Measurements from ENCODE around the gene RFTN1. TPM values are rescaled to one million over a fixed set of nuclear protein-coding genes. Genes with fewer than 3 reads are reported as not detected.

The RFTN1 gene
- total and polyA plus RNA-seq, 2 of the 8 experiments (the other 6 are each of a cell fraction or from before 2014, with no cell fraction given): 4.6 to 6.7 TPM

DNA sequence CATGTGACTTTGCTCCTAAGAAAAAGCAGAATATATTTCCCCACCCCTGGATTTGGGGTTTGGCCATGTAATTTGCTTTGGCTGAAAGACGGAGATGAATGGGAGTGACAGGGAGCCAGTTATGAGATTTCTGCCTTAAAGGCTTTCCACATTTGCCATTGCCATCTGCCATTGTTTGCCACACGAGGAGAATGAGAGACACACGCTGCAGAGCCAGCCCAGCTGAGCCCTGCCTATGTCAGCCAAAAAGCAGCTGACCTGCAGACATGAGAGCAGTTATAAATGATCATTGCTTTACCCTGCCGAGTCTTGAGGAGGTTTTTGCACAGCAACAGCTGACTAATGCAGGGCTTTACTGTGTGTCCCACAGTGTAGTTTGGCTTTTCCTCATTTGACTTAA is 40.6 kb upstream of the RFTN1 start:
- H2BK120ac ChIP-seq (replicated peaks; ENCODE audit: low read depth, low read length): no peak overlapping the region
- no peak overlapping the region for H3K23ac ChIP-seq (ENCODE audit: insufficient read length)
- no peaks in the 10 kb centered on the region for H3K79me2 ChIP-seq (ENCODE audit: control insufficient read depth in 1 of 2, insufficient read depth in 2 of 2, low read length in 2 of 2)
- H3K4me1 ChIP-seq (replicated peaks in 1 of 4; ENCODE audit: control insufficient read depth in 3 of 4, insufficient read depth in 4 of 4, low read length in 3 of 4): peaks cover 0 to 4% (median 2%) of the 10 kb centered on the region in 4 experiments; a peak in 4 of 7 replicates
- no peak overlapping the region for H2AFZ ChIP-seq (ENCODE audit: low read length)
- H3K23me2 ChIP-seq (ENCODE audit: low read depth, low read length): no peaks in the 10 kb centered on the region
- H3K27ac ChIP-seq (ENCODE audit: low read depth, low read length): no peak overlapping the region; the same call in 1 of the 2 replicates
- no peak overlapping the region for H3K4ac ChIP-seq (replicated peaks; ENCODE audit: insufficient read length, low read depth, low read length)
- no peaks in the 10 kb centered on the region for H3K79me1 ChIP-seq (ENCODE audit: low read depth, low read length)
- H4K8ac ChIP-seq (ENCODE audit: extremely low read depth, insufficient read depth, low read length): no peak overlapping the region
- H2BK12ac ChIP-seq (ENCODE audit: low read depth, low read length): no peak overlapping the region
- no peak overlapping the region for H3K9ac ChIP-seq (replicated peaks in 1 of 4; ENCODE audit: extremely low read depth in 1 of 4, low read depth in 3 of 4, low read length in 3 of 4)
- H3K4me2 ChIP-seq (ENCODE audit: insufficient read depth in 1 of 2, low read depth in 2 of 2, low read length in 2 of 2): no peak overlapping the region
- ChIA-PET CTCF (ENCODE audit: partially characterized antibody) (interaction anchor here (0.6 to 2.0 kb wide), 5 partner anchors 133 to 374 kb away, joined by 3 to 7 read pairs (median 5); no protein-coding TSS in a partner anchor), POLR2A (ENCODE audit: partially characterized antibody) (interaction anchor here (1.7 kb wide), 1 partner anchor 289 kb away, joined by 4 read pairs; the partner anchor contains the start of gene OXNAD1)
- 96% methylated on average over 4 of the region's 4 CpGs; no CpG with 5 or more reads in 1 of the 2 experiments for WGBS, 2 experiments (ENCODE audit: extremely low coverage in 1 of 2, insufficient coverage in 1 of 2, insufficient read length in 1 of 2, insufficient replicate concordance in 2 of 2, low coverage in 1 of 2, low lambda C conversion rate in 2 of 2, missing lambda C conversion rate in 1 of 2)
- no peak overlapping the region for H2BK20ac ChIP-seq (ENCODE audit: low read length)
- H3K4me3 ChIP-seq (ENCODE audit: extremely low read depth in 1 of 4, insufficient read depth in 2 of 4, low read depth in 3 of 4, low read length in 4 of 4): no peak overlapping the region
- no peak for FAIRE-seq
- no peak overlapping the region for H4K5ac ChIP-seq (ENCODE audit: insufficient read length, low read depth, low read length)
- H2AK5ac ChIP-seq (ENCODE audit: low read depth, low read length): no peak overlapping the region
- H4K91ac ChIP-seq (replicated peaks; ENCODE audit: insufficient read length, low read length): no peak overlapping the region
- DNase-seq (ENCODE audit: low read depth in 1 of 2, low spot score in 2 of 2): no peak
- H3K56ac ChIP-seq (replicated peaks; ENCODE audit: insufficient read length, low read depth, low read length): no peak overlapping the region
- H4K20me1 ChIP-seq (replicated peaks in 1 of 2; ENCODE audit: control insufficient read depth in 1 of 2, insufficient read depth in 2 of 2, low read length in 2 of 2): no peaks in the 10 kb centered on the region
- no peak overlapping the region for H3K14ac ChIP-seq (ENCODE audit: insufficient read length)
- no peak overlapping the region for H3K18ac ChIP-seq (ENCODE audit: extremely low read depth, low read length)
- peaks cover 0 to 2% (median under 1%) of the 10 kb centered on the region in 4 experiments; a peak in 2 of 8 replicates for H3K36me3 ChIP-seq (ENCODE audit: control insufficient read depth in 2 of 4, insufficient read depth in 4 of 4, low read length in 3 of 4)
- no peaks in the 10 kb centered on the region for H3K27me3 ChIP-seq (replicated peaks in 1 of 4; ENCODE audit: control insufficient read depth in 3 of 4, extremely low read depth in 1 of 4, insufficient read depth in 3 of 4, low read length in 3 of 4)
- H2BK15ac ChIP-seq (ENCODE audit: low read length): no peak overlapping the region
- H2BK5ac ChIP-seq (ENCODE audit: low read depth, low read length): no peak overlapping the region
- no peaks in the 10 kb centered on the region for H3K9me3 ChIP-seq (ENCODE audit: insufficient read depth in 2 of 2, low read depth in 1 of 2, low read length in 1 of 2)
- no peak for TF ChIP-seq EZH2 (IDR thresholded peaks at IDR 0.05; ENCODE audit: low read depth, low read length, severe bottlenecking)
- TF ChIP-seq CBX5 (IDR thresholded peaks at IDR 0.05; ENCODE audit: low read depth, low read length): no peak
- TF ChIP-seq TCF12 (IDR thresholded peaks at IDR 0.05; ENCODE audit: low read depth, low read length): no peak
- no peak for TF ChIP-seq POLR2A (IDR thresholded peaks at IDR 0.05; ENCODE audit: control extremely low read depth in 1 of 2, low read depth in 2 of 2, low read length in 2 of 2)
- TF ChIP-seq RFX5 (IDR thresholded peaks at IDR 0.05; ENCODE audit: borderline replicate concordance, low read depth, low read length): no peak
- TF ChIP-seq CEBPB (IDR thresholded peaks at IDR 0.05; ENCODE audit: low read depth, low read length): no peak
- TF ChIP-seq EP300 (IDR thresholded peaks at IDR 0.05; ENCODE audit: borderline replicate concordance in 1 of 2, low read depth in 2 of 2, low read length in 2 of 2): no peak
- TF ChIP-seq MAX (IDR thresholded peaks at IDR 0.05): no peak
- no peak for TF ChIP-seq HDAC2 (IDR thresholded peaks at IDR 0.05; ENCODE audit: borderline replicate concordance in 1 of 2, low read depth in 2 of 2, low read length in 2 of 2)
- no peak for TF ChIP-seq BACH1 (IDR thresholded peaks at IDR 0.05; ENCODE audit: low read length)
- no peak for TF ChIP-seq SP1 (IDR thresholded peaks at IDR 0.05; ENCODE audit: low read depth, low read length)
- no peak for TF ChIP-seq GTF2F1 (IDR thresholded peaks at IDR 0.05; ENCODE audit: borderline replicate concordance, low read depth, low read length)
- TF ChIP-seq FOSL1 (IDR thresholded peaks at IDR 0.05; ENCODE audit: insufficient read depth, low read depth, low read length): no peak
- TF ChIP-seq CTBP2 (IDR thresholded peaks at IDR 0.05; ENCODE audit: borderline replicate concordance, insufficient read depth, insufficient read length, low read length): no peak

Data from H1 (cell line).